Epithelial cell of esophagus (primary cell): ENCODE data around the gene NIPAL4.

Experiments
- DNase-seq: peaks from one replicate; pipeline ENCODE4 v3.0.0; 2010; ENCODE audit warnings: low read depth
- H3K4me3 ChIP-seq: 2 replicates; pipeline ENCODE4 v1.5.1; 2011; ENCODE audit warnings: mild to moderate bottlenecking, low read length, control low read depth
- TF ChIP-seq, protein P1 (sequence below): IDR thresholded peaks from 2 replicates; pipeline ENCODE4 v1.5.1; 2011; ENCODE audit warnings: low read depth, mild to moderate bottlenecking, low read length, control low read depth, inconsistent platforms; ENCODE audit not compliant: insufficient read depth; ENCODE audit errors: missing control alignments

The NIPAL4 gene

DNA sequence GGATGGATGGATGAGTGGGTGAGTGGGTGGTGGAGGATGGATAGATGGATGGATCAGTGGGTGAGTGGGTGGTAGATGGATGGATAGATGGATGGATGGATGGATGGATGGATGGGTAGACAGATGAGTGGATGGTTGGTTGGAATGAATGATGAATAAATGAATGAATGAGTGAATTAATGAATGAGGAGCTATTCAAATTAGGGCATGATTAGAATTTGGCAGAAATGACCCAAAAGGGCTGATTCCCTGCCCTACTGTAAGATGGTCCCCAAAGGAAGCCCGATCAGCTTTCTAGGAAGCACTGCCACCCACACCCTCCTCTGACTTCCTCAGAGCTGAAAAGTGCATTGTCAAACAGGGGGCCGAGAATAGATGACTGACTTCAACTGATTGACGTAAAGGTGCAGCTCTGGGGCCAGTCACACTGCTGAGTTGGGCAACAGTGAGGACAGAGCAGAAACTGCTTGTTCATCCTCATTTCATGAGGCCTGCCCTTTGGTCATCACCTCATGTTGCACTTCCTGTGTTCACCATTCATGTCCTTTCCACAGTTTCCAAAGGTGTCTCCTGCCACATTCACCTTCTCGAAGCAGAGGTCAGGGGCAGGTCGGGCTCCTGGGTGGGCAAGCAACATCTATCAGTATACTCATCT, 34.3 kb downstream of the NIPAL4 start:
- no peak for DNase-seq

DNA sequence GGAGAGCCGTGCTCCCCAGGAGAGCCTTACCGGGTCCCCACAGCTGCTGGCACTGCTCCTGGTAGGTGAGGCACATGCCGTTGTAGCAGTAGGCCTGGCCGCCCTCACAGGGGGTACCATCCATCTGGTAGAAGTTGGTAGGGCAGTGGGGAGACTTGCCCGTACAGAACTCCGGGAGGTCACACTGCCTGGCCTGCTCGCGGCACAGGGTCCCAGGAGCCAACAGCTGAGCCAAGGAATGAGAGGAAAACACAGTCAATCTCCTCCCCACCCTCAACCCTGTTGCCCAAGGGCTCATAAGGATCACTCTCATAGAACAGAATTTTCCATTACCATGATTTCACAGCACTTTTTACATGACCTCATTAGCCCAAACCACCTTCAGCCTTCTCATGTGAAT, 36.9 kb downstream of the NIPAL4 start:
- TF ChIP-seq, protein P1, sequence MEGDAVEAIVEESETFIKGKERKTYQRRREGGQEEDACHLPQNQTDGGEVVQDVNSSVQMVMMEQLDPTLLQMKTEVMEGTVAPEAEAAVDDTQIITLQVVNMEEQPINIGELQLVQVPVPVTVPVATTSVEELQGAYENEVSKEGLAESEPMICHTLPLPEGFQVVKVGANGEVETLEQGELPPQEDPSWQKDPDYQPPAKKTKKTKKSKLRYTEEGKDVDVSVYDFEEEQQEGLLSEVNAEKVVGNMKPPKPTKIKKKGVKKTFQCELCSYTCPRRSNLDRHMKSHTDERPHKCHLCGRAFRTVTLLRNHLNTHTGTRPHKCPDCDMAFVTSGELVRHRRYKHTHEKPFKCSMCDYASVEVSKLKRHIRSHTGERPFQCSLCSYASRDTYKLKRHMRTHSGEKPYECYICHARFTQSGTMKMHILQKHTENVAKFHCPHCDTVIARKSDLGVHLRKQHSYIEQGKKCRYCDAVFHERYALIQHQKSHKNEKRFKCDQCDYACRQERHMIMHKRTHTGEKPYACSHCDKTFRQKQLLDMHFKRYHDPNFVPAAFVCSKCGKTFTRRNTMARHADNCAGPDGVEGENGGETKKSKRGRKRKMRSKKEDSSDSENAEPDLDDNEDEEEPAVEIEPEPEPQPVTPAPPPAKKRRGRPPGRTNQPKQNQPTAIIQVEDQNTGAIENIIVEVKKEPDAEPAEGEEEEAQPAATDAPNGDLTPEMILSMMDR: no peak
- no peak overlapping the region for H3K4me3 ChIP-seq
- DNase-seq: no peak

More for the DNA sequence above, 34.3 kb downstream of the NIPAL4 start:
- no peak overlapping the region for H3K4me3 ChIP-seq
- TF ChIP-seq, protein P1: no peak

DNA sequence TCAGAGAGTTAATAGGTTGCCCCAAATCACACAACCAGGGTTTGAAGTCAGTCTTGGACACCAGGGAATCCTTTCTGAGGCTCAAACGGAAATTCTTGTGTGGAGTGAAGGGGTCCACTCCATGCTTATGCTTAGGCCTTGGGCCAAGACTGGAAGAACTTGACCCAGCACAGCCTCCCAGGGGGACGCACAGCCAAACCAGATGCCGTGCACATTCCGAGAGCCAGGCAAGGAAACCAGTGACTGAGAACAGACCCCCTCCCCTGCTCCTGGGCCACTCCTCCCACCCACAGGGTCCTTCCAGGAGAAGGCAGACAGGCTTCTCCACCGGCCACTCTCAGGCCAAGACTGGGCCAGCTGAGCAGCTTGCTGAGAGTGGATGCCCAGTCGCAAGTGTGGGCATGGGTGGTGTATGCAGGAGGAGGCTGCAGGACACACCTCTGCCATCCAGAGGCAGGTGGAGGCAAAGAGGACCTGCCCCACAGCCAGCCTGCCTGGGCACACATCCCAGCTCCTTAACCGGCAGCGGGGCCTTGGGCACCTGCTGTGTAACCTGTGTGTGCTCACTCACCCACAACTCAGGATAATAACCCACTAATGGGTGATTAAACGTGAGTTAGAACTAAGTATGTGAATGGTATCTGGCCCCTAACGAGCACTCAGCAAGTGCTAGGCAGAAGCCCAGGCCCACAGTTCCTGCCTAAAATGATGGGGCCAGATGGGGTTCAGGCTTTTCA, 38.0 kb downstream of the NIPAL4 start:
- no peak for DNase-seq
- no peak overlapping the region for H3K4me3 ChIP-seq
- TF ChIP-seq, protein P1: no peak

DNA sequence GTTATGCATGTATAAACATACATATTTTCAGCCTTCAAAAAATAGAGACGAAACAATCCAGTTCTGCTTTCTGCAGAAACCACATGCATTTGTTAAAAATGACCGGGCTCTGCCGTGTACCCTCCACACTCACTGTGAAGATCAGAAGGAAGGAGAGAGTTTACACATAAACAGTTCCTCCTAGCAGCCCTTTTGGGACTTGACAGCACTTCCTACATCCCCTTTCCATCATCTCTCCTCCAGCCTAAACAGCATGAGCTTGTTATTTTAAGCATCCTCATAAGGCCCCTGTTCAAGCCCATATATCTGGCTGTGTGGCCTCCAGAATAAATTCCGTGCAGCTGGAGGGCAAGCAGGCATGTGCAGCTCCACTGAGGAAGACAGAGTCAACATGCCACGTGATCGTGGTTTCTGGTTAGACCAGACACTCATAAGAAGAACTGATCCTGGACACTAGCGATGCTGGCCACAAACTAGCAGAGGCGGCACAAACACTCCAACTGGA, 42.2 kb downstream of the NIPAL4 start:
- TF ChIP-seq, protein P1: no peak
- H3K4me3 ChIP-seq: no peak overlapping the region
- DNase-seq: no peak

DNA sequence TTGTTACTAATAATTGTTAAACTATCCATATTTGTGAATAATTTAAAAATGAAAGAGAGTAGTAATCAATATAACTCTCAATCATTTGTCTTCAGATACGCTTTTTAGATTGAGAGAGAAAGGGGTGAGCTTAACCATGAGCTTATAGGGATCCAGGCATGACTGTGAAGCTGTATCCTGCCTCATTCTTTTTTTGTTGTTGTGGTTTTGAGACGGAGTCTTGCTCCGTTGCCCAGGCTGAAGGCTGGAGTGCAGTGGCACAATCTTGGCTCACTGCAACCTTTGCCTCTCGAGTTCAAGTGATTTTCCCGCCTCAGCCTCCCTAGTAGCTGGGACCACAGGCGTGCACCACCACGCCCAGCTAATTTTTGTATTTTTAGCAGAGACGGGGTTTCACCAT, 44.0 kb downstream of the NIPAL4 start:
- DNase-seq: no peak
- no peak overlapping the region for H3K4me3 ChIP-seq
- TF ChIP-seq, protein P1: no peak

DNA sequence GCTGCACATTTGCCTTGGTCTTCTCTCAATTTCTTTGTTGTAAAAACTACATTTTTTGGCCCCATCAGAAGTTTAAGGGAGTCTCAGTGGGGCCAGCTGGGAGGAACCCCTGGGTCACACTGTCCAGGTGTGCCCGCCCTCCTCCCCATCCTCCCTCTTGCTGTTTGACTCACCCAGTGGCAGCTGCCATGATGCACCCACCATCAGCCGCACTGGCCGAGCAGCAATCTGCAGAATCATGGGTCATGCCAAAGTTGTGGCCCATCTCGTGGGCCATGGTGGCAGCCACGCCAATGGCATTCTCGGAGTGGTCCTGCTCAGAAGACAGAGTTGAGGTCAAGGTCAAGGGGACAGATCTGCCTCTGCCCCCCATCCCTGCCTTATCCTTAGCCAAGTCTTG, 45.5 kb downstream of the NIPAL4 start:
- H3K4me3 ChIP-seq: no peak overlapping the region
- TF ChIP-seq, protein P1: no peak
- no peak for DNase-seq
